ENCODE data around the gene BUD13.

The BUD13 gene

DNA sequence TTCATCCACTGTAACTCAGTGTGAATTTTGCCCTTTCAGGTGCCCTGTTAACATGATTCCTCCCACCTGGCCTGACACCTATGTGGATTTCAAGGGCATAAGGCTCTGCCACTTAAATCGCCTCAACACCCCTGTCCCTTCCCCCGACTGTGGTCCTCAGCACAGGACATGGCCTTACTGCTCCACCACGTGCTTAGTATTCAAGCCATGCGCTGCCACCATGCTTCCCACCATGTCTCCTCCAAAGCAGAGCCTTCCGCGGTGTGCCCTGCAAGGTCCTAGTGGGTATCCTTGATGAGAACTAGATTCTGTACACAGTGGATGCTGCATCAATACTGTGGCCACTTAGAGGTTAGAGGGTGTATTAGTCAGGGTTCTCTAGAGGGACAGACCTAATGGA lies 51.9 kb downstream of the BUD13 start:
- no peak for DNase-seq (ENCODE audit: low read depth in 2 of 3, low spot score in 2 of 3)

DNA sequence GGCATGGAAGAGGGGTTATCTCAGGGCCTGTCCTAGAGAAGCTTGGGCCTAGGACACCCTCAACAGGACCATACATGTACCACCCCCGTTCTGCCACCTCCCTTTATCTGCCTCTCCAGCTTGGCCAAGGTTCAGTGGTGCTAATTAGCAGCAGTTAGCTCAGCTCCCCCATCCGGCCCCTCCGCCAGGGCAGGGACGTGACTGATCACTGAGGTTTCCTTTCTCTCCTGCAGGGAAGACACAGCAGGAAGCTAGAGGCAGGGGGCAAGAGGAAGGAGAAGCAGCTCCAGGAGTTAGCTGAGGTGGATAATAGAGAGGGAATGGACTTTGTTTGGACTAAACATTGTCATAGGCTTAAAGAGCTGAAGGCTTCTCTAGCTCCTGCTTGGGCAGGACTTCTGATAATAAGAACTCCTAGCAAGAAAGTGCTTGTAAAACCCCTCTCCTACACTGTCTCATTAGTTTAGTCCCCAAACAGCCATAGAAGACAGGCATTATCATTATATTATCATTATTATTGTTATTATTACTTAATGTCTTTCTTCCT lies 53.8 kb downstream of the BUD13 start:
- DNase-seq (ENCODE audit: low read depth in 2 of 3, low spot score in 2 of 3) = no peak

DNA sequence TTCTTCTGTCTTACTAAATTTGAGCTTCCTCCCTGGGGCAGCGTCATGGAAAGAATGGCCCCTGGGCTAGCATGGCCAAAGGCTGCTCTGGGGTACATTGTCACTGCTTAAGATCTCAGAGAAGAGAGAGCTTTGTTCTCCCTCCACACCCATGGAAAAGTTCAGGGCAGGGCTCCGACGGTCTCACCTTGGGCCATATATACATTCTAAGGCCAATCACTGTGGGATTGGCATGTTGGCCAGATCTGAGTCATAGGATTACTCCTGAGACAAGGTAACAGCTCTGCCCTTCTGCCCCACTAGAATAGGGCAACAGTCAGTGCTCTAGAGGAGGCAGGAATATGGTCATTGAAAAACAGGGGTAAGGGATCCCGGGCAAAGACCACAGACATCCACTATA lies 56.2 kb downstream of the BUD13 start:
- DNase-seq (ENCODE audit: low read depth in 2 of 3, low spot score in 2 of 3) = no peak

DNA sequence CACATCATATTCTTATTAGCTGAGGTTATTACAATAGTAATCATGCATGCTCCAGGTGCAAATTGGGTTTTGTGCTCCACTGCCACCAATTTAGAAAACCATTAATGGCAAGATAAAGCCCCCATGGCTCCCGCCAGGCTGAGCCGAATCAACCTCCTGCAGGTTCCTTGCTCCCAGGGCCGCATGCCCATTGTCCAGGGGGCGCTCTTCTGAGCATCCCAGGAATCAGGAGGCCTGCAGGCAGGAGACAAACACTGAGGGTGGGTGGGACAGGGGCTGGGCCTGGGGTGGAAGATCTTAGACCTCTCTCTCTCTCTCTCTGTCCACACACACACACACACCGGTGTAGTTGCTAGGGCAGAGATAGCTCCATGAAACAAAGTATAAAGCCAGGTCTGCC lies 57.4 kb downstream of the BUD13 start:
- DNase-seq (ENCODE audit: low read depth in 2 of 3, low spot score in 2 of 3) = no peak

DNA sequence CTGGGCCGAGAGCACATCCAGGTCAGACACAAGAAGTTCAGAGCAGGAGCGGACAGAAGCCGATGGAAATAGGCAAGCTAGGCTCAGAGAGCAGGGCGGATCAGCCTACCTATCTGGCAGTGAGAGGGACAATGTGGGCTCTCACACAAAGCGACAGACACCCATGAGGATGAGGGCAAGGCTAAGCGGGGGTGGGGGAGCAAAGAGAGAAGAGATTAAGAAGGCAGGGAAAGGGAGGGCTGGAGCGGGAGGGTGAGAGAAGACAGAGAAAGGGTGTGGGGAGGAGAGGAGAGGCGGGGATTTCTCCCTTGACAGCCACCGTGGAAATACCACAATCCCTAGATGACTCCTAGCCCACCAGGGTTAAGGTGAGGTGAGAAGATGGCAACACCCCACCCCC lies 57.9 kb downstream of the BUD13 start:
- no peak for DNase-seq (ENCODE audit: low read depth in 2 of 3, low spot score in 2 of 3)

DNA sequence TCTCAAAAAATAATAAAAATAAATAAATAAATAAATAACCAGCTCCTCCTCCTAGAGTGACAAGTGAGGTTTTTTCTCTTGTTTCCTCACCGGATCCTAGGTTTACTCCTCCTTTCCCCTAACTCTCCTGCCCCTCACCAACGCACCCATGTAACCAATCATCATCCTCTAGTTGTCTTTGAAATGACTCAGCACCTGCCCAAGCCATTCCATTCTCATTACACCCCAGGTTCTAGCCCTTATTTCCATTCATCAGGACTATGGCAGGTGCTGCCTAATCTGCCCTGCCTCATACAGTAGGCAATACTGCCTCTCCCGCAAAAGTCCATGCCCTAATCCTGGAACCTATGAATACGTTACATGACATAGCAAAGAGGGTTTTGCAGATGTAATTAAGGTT lies 60.4 kb downstream of the BUD13 start:
- no peak for DNase-seq (ENCODE audit: low read depth in 2 of 3, low spot score in 2 of 3)

DNA sequence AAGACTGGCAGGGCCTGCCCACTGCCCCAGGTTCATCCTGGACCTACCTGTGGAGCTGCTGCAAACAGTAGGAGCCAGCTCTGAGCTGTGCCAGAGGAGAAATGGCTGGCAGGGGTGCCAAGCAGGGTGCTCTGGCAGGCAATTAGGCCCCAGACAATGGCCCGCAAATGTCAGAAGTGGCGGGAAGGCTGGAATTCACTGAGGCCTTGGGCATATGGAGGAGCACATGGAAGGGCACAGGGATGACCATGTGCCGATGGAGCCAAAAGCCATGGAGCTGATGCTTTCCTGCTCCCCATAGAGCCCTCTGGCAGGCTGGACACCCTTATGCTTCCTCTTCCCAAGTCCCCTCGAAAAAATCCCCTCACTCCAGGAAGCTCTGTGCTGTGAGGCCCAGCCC lies 62.0 kb downstream of the BUD13 start:
- no peak for DNase-seq (ENCODE audit: low read depth in 2 of 3, low spot score in 2 of 3)

DNA sequence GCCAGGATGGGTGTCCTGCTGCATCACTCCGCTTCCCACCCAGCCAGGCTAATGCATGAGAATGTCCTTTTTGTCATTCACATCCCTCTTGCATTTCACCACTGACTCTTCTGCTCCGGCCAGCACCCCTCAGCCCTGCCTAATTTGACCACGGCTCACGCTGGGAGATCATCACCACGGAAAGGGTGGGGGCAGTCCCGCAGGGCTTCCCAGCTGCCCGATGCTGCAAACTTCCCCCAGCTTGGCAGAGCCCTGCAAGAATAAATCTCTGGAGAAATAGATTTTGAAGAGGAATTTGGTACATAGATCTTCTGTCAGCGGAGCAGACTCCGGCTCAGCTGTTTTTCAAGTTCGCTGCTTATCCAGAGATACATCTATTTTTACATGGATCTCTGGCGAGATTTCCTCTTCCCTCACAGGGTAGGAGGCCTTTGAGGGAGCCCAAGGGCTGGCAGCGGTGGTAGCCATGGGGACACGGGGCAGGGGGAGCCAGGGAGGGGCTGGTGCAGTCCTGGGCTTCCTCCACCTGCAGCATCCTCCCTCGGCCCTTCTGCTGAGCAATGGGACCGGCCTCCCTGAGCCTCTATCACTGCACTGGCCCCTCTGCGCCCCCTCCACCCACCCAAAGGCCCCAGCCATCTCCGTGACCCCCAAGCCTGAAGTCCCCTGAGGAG lies 62.6 kb downstream of the BUD13 start:
- DNase-seq (ENCODE audit: low read depth in 2 of 3, low spot score in 2 of 3) = no peak

DNA sequence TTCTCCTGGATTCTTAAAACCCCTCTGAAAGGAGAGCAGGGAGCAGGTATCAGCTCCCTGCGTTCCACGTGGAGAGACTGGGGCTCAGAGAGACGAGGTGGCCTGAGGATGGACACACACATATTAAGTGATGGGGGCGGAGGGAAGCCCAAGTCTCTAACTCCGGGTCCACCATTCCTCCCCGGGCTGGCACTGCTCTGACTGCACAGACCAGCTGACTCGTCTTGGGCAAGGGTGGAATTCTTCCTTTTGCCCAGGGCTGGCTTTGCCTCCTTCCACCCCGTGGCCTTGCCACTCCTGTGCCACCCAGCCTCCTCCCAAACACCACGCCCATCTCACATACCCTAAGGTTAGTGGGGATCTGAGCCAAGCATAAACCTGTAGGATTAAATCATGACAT lies 65.0 kb downstream of the BUD13 start:
- DNase-seq (ENCODE audit: low read depth in 2 of 3, low spot score in 2 of 3) = no peak

DNA sequence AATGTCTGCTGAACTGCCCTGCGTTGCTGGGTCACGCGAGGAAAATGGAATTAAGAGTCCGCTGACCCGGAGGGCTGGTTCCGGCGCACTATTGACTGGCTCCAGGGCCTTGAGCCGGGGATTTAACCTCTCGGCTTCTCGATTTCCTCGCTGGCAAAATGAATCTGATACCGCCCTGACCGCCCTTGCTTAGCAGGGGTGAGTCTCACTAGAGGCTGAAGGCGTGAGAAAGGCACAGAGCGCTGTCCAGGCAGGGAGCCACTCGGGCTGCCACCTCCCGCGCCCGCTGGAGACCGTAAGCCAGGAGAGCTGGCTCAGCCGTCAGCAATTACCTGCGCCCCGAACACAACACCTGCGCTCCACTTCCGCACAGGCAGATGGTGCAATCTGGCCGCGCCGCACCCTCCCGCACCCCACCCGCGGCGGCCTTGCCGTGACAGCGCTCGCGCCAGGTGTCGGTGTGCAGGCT lies 65.6 kb downstream of the BUD13 start:
- DNase-seq (ENCODE audit: low read depth in 2 of 3, low spot score in 2 of 3) = no peak

DNA sequence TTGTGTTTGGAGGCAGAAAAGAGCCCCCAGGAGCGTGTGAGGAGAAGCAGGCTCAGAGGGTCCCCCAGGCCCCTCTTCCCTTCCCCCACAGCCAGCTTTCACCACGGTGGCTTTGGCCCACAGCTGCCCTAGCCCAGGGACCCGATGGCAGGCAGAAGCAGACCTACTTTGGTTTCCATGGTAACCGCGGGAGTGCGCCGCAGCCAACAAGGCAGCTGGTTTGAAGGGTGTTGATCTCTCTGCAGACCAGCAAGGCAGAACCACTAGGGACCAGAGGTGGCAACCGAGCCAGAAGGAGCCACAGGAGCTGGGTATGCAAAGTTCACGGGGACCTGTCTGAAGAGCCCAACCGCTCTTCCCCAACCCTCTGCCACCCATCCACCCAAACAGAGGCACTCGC lies 69.4 kb downstream of the BUD13 start:
- no peak for DNase-seq (ENCODE audit: low read depth in 2 of 3, low spot score in 2 of 3)

DNA sequence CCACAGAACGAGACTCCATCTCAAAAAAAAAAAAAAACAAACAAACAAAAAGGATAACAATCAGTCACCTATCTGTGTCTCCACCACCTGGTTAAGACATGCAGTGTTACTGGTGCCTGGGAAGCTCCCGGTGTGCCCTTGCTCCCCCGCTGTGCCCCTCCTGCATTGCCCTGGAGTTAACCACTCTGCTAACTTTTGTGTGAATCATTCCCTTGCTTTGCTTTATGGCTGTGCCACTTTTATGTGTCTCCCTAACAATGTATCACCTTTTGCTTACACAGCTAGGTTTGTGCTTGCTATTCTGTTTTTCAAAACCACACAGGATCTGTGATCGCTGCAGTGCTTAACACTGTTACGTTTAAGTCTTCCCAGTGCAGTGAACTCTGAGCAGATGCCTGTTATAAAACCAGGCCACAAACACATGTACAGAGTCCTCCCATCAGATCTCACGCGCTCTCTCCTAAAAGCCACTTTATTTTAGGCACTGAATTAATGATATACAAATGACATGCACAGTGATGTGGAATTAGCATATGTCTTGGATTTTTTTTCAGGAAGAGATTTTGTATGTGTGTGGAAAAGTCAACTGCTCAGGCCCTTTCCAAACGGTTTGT lies 69.9 kb downstream of the BUD13 start:
- DNase-seq (ENCODE audit: low read depth in 2 of 3, low spot score in 2 of 3) = no peak

DNA sequence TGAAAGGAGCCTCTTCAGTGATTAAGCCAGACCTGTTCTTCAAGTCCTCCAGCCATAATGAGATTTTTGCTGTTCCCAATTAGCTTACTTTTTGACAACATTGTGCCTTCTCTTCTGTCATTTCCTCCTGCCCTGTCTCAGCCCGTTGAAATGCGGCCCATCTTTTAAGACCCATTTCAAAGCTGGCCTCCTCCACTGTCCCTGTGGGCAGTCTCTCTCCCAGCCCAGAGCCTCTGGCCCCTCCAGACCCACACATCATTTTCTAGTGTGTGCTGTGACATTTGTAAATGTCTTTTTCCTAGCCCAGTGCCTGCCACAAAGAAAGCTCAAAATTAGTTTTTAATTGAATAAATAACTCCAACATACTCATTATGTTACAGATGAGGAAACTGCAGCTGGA lies 70.9 kb downstream of the BUD13 start:
- no peak for DNase-seq (ENCODE audit: low read depth in 2 of 3, low spot score in 2 of 3)

DNA sequence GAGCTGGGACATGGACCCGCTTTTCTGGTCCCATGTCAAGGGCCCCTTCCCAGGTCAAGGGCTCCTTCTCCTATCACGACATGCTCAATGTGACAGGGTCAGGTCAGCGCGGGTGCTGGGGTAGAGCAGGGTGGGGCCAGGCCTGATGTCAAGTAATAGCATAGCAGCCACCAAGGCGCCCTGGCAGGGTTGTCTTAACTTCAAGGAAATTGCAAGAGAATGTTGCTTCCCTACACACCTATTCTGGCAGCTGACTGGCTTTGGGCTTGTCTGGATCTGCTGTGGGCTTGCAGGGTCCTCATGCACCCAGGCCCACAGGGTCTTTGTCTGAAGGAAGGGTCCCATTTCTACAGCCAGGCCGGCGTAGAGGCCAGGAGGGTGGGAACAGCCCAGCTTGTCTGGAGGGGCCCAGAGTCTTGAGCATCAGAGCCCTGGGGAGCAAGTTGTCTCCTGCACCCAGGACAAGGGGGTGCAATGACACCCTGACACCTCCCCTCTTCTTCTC lies 71.4 kb downstream of the BUD13 start:
- DNase-seq (ENCODE audit: low read depth in 2 of 3, low spot score in 2 of 3) = no peak

DNA sequence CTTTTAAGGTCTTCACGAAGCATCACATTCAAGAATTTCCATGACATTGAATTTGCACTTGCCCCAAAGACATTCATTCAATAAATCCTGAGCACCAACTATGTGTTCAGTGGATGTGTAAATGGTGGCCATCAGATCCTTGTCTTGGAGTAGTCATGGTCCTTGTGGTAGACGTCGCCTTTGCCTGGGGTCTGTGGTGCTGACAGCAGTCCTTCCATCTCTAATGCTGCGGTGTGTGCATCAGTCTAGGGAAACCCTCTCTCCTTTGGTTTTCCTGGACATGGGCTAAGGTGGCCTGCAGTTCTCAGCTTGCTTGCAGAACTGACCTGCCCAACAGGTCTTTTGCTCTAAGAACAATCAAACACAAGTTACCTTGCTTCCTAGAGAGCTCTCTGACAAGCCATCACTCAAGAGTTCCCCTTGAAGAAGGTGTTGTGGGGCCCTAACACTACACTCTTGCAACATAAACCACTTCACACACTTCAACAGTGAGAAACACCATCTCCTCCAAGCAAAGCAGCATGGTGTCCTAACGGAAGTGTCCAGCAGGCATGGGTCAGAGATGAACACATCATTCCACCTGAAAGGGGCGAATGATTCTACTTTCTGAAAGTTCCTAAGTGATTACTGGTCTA lies 72.1 kb downstream of the BUD13 start:
- DNase-seq (ENCODE audit: low read depth in 2 of 3, low spot score in 2 of 3) = no peak
